Fibroblast of lung (primary cell): ENCODE results near the gene SLC26A6.

Experiments used
- CTCF ChIP-seq, 2 donors: IDR thresholded peaks in 1 of 2; conservative IDR thresholded peaks in 1 of 2; 1 replicate in 1 of 2; 2 replicates in 1 of 2; pipeline ENCODE4 v1.5.1; 2011 to 2012; ENCODE audit warnings: low read length in 2 of 2, control low read depth in 1 of 2, inconsistent platforms in 1 of 2, low read depth in 1 of 2, mild to moderate bottlenecking in 1 of 2
- EZH2 ChIP-seq: IDR thresholded peaks from 2 replicates; pipeline ENCODE4 v1.5.1; 2012; ENCODE audit warnings: low read length, control low read depth, mild to moderate bottlenecking; ENCODE audit errors: missing control alignments

DNA sequence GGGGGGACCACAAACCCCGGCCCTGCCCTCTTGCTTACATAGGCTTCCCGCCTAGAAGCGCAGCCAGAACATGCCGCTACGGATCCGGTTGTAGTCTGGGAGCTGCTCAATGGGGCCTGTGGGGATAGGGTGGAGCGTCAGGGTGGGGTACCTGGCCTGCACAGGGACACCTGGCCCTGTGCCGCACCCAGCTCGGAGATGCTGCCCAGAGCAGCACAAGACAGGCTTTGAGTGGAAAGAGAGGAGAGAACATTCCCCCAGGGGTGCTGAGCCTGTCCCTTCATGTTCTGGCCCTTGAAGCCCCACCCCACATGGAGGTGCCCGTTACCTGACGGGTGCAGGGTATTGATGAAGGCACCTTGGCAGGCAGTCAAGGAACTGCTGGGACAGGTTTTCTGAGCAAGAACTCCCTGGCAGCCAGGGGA is 36.2 kb downstream of the SLC26A6 start:
- TF ChIP-seq CTCF (conservative IDR thresholded peaks at IDR 0.05 in 1 of 2, IDR thresholded peaks at IDR 0.05 in 1 of 2; ENCODE audit: low read depth in 1 of 2, low read length in 2 of 2) (no peak), EZH2 (no peak)
